Measurements from ENCODE around the gene KCNK1.

GRCh38 chr1:233565313-233565712, 48.6 kb upstream of the KCNK1 start:
- TF ChIP-seq SMC3 (IDR thresholded peaks at IDR 0.05; ENCODE audit: low read depth, low read length) (no peak), CTCF (IDR thresholded peaks at IDR 0.05) (no peak), POLR2AphosphoS5 (IDR thresholded peaks at IDR 0.05; ENCODE audit: low read depth, low read length) (no peak), JUND (IDR thresholded peaks at IDR 0.05) (no peak), USF2 (IDR thresholded peaks at IDR 0.05; ENCODE audit: borderline replicate concordance, low read depth, low read length) (no peak), RFX5 (IDR thresholded peaks at IDR 0.05; ENCODE audit: low read length) (no peak), SIN3A (IDR thresholded peaks at IDR 0.05; ENCODE audit: borderline replicate concordance, low read depth, low read length) (no peak)
